Left renal pelvis (tissue), 4 donors: ENCODE results near the gene SAMD13. TPM values are rescaled to one million over a fixed set of nuclear protein-coding genes. Genes with fewer than 3 reads are reported as not detected.

ENCODE experiments used
- DNase-seq, 4 donors: peaks; one replicate each; pipeline ENCODE4 v3.0.0-alpha.2; 2013; ENCODE audit warnings: low read depth in 4 of 4, low spot score in 3 of 4
- polyA plus RNA-seq, 4 donors: library from polyadenylated mRNA; unstranded; fragments of 120-200 nt; gene quantifications; one replicate each; pipeline ENCODE4 v1.2.1, GENCODE V29; 2013; ENCODE audit not compliant: insufficient read length in 4 of 4

SAMD13 gene
- polyA plus RNA-seq, 4 donors, result 5.6 to 8.1 (median 6.3) TPM

DNA sequence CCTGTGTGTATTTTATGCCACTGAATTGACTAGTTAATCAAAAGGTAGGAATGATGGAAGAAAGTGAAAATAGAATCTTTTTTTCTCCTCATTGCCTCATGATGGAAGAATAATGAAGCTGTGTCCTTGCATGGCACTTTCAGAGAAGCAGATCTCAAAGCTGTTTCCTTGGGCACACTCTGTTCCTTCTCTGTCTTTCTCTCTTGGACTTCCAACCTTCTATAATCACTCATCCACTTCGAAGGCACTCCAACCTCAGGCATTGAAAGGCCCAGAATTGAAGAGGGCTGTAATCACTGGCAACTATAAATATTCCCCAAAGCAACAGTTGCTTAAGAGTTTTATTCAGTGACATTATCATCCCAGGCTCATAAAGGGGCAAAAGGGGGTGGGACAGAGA, 65.7 kb downstream of the SAMD13 start:
- no peak for DNase-seq

DNA sequence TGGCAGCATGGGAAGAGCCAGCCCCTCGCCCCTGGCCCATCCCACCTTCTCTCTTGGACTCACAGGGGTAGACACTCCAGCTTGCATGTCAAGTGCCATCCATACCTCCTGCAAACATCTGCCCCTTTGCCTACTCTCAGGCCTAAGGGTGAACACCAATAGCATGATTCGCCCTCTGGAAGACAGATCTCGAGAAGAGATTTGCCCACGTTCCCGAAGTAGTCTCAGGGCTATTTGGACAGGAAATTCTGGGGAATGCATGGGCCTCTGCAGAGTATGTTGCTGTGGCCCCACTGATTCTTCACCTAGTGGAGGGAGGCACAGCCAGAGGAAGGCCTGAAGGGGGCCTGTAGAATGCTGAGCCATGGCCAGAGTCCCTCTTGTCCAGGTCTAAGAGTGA, 66.9 kb downstream of the SAMD13 start:
- DNase-seq, result no peak

- no peak for DNase-seq
Observed at GRCh38 chr1:84370266-84370665, 68.8 kb downstream of the SAMD13 start.

DNA sequence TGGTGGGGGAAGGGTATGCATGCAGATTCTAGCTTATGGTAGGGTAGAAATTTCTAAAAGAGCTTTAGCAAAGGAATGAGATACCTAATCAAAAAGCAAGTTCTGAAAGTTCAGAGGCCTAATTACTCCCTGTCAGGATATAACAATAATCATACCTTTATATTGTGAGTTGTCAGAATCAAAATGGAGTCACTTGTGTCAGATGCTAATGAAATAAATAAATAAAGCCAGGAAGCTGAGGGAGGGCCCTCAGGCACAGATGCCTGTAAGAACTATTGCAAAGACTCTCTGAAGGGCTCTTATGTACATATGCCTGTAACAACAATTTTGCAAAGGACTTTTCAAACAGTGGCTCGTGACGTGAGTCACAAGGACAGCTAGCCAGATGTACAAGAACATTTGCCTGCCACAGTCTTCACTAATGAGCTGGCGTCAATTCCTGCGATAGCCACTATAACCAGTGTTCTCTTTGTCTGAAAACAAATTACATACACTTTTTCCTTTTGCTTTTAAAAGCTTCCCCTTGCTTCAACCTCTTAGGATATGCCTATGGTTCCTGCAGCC, 69.4 kb downstream of the SAMD13 start:
- DNase-seq, result no peak

DNA sequence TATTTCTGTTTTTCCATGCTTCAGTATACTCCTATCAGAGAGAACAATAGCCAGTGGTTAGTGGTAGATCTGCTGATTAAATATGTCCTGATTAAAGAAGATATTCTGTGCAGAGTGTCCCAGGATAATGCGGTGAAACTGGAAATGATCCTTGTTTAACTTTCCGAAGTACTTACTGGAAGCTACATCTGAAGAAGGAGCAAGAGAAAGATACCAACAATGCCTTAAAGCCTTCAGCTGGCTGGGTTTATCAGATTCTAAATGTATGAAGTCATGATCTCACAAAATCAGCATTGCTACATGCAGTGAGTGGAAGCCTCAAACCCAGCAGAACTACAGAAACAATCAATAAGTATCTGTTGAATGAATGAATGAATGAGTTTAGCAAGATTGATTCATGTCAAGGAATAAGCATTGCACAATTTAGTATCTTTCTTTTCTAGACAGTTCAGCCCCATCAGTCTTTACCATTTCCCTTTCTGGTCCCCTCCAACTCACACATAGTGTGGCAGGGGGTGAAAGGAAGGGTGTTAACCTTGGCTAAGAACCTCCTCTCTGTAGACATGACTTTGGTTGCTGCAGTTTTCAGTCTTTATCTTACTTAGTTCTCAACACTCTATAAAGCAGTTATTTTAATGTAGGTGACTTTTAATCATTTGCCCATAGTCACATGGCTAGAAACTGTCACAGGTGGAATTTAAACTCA, 72.1 kb downstream of the SAMD13 start:
- DNase-seq, result no peak

DNA sequence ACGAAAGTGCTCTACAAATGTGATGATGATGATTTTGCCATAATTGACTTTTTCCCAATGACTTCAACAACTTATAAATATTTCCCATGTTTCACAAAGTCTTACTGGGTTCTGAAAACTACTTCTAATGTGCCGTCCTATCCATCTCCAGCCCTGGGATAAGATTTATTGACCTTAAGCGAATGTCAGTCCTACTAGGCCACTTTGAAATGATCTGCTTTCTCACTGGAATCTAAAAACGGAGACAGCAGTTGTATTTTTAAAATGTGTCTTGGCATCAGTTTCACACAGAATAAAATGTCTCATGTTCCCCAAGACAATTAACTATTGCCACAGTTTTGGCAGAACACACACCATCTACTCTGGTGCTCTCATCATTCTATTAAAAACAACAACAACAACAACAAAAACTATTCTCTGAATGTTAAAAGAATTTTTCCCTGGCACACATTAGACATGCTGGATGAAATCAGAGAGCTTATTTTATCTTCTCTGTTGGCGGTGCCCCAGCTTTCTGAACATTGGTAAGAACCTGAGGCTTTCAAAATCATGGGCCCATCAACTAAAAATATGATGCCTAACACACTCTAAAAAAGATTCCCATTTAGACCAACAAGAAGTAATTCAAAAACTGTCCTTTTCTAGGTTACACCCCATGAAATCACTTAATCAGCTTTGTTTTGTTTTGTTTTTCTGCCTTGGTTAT, 73.6 kb downstream of the SAMD13 start:
- no peak for DNase-seq

DNA sequence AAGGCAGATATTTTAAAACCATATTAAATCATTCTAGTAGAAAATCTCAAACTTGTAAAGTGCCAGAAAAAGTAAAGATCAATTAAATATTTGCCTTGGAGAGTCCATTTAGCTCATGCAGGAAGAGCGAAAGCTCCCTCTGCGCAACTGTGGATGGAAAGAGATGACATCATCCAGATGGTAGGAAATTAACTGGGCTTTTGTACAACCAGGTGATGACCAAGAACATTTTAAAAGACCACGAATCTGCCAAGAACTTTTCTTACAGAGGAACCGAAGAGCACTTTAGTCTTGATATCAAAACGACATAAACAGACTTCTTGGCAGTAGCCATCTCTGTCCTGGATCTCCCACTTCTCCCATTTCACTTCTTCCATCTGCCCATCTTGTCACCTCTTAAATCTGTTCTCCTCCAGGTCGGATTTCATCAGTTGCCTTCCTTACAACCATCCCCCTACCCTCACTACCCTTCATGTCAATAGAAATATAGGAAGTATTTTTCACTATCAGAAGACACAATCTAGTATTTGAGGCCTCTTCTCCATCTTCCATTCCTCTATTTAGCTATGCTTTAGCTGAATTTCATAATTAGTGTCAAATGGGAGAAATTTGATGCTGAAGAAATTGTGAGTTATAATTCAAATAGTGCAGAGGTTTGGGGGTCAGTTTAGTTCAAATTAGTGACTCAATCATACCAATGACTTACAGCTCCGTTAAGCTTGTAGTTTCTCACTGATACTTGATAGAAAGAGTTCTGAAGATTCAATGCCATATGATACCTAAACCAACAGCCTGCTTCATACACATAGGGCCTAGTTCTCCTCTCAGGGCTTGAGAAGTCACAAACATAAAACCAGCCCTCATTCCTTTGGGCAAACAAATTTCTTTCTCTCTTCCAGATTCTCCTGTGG, 74.7 kb downstream of the SAMD13 start:
- no peak for DNase-seq

DNA sequence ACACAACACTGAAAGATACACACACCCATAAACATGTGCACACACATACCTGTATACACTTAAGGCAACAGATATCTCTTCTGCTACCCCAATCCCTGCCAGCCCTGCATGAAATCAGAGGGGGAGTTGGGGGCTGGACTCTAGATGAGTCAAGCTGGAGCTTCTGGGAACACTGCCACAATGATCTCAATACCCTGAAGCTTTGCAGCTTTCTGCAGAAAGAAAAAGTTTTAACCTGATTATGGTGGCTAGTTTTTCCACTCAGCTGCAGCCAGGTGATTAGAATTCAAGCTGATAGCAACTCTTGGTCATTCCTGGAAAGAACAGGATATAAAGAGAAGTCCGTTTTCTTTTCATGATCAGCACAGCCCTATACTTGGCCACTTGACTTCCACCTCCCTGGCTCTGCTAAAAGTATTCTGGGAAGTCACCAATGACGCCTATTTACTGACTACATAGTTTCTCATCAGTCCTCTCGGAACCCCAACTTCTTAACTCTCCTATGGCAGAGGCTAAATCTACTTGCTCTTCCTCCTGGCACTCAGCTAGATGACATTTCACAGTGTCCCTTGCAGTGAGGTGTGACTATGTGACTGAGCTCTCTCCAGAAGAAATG, 76.1 kb downstream of the SAMD13 start:
- no peak for DNase-seq

GRCh38 chr1:84379138-84379916, 77.8 kb downstream of the SAMD13 start:
- no peak for DNase-seq

DNA sequence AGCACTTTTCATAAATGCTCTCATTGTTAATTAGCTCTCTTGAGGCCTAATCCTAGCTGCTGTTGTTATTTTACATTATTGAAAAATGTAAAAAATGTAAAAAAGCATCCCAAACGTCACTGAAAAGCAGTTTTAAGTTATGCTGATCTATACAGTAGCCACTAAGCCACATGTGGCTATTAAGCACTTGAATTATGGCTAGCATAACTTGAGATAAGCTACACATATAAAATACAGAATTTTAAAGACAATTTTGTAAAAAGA, 78.3 kb downstream of the SAMD13 start:
- no peak for DNase-seq

- DNase-seq, result no peak
Observed at GRCh38 chr1:84382127-84382526, 80.6 kb downstream of the SAMD13 start.

GRCh38 chr1:84385347-84385746, 83.8 kb downstream of the SAMD13 start:
- no peak for DNase-seq

DNA sequence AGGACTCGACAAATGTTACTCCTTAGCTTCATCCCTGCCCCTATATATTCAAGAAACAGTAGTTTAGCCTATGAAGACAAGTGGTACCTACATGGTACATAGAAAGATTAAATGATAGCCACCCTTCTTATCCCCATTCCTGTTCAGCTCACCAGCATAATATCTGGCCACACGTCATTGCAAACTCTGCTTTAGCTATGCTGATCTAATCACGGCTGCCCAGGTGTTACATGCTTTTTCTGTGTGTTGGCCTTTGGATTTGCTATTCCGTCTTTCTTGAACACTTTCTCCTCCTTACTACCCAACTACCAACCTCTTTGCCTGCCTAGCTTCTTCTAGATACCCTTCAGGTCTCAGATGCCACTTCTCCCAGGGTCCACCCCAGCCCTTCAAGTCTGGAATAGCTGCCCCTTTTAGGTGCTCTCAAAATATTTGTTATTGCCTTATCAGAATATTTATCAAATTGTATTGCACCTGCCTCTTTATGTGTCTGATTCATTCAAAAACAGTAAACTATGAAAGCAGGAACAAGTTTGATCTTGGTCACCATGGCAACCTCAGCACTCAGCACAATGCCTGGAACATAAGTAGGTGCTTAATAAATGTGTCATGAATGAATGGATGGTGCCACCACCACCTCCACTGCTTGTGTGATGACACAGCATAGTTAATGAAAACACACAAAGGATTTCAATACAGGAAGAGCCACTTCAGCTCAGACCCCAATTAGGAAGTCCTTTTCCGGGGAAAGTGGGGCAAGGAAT, 85.4 kb downstream of the SAMD13 start:
- no peak for DNase-seq

DNA sequence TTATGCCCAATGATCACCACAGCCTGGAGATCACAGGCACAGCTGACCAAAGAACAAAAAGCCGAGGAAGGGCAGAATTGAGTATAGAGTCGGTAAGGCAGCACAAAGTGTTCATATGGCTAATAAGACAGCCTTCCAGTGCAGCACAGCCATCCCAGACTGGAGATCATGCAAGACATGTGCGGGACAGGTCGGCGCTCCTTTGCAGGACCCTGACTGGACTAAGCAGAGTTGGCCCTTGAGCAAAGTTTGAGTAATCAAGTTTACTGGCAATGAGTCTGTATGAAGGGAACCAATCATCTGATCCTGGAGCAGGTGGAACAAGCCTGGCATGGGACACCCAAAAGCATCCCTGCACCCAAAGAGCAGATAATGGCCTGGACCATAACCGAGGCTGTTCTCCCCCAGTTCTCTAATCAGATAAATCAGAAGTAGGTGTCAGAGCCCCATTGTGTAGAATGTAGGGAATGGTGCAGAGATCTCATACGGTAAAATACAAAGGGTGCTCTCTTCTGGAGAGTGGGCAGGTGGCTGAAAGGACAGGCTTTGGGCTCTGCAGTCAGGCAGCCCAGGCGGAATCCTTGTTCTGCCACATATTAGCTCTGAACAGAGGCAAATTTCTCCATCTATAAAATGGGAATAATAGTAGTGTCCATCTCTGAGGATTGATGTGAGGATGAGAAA, 86.1 kb downstream of the SAMD13 start:
- DNase-seq, result no peak

DNA sequence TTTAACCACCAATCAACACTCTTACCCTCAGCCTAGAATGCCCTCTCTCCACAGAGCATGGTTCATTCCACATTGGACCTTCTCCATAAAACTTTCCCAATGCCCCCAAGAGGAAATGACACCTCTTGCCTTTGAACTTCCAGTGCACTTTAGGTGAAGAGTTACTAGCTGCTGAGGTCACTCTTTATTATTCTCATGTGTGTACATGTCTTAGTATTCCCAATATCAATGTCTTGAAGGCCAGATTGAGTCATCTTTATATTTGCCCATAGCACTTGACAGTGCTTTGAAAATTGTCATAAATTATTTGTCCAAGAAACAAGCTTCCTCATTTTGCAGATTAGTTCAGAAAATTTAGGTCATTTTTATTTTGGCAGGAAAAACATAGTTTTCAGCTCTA, 88.7 kb downstream of the SAMD13 start:
- no peak for DNase-seq

- no peak for DNase-seq
Observed at GRCh38 chr1:84398175-84399155, 97.0 kb downstream of the SAMD13 start, which contains the start of gene DNASE2B. DNASE2B (plus strand) TSS chr1:84398484; CDS start chr1:84398565, 81 bp downstream.
